CD4-positive, alpha-beta memory T cell (primary cell): ENCODE data around the gene APLF. TPM values are rescaled to one million over a fixed set of nuclear protein-coding genes. Genes with fewer than 3 reads are reported as not detected.

Experiments
- CTCF ChIA-PET: fragments of 350-600 bp; sonication (Branson Sonifier 250); formaldehyde crosslinking; loops from one replicate; lab custom pipeline; 2021; ENCODE audit warnings: inconsistent platforms; ENCODE audit not compliant: partially characterized antibody; lab: Charles Lee
- POLR2A ChIA-PET: fragments of 350-600 bp; sonication (Branson Sonifier 250); formaldehyde crosslinking; loops from one replicate; lab custom pipeline; 2021; ENCODE audit not compliant: partially characterized antibody; lab: Charles Lee
- DNase-seq, 5 donors: peaks; one replicate each; pipeline versions ENCODE4 v3.0.0 to v3.0.0-alpha.2; 2020 to 2022; ENCODE audit warnings: mixed read lengths in 1 of 5
- H3K27ac ChIP-seq: one replicate; pipeline ENCODE4 v1.7.0; 2013; ENCODE audit warnings: low read depth, low read length
- H3K27me3 ChIP-seq: 2 replicates; pipeline ENCODE4 v1.7.0; 2013; ENCODE audit warnings: mild to moderate bottlenecking, low read length, moderate library complexity; ENCODE audit not compliant: insufficient read depth
- H3K36me3 ChIP-seq: 2 replicates; pipeline ENCODE4 v1.7.0; 2013; ENCODE audit warnings: mild to moderate bottlenecking, low read length, moderate library complexity; ENCODE audit not compliant: insufficient read depth
- H3K4me1 ChIP-seq: 2 replicates; pipeline ENCODE4 v1.7.0; 2013; ENCODE audit warnings: mild to moderate bottlenecking, low read length, moderate library complexity; ENCODE audit not compliant: insufficient read depth
- H3K4me3 ChIP-seq, 2 donors: one replicate each; pipeline ENCODE4 v1.7.0; 2013; ENCODE audit warnings: low read length in 2 of 2, mild to moderate bottlenecking in 1 of 2
- H3K9me3 ChIP-seq, 2 donors: one replicate each; pipeline ENCODE4 v1.7.0; 2013; ENCODE audit warnings: low read length in 2 of 2, control low read depth in 1 of 2; ENCODE audit not compliant: control insufficient read depth in 1 of 2
- H3K27ac Mint-ChIP-seq, 7 donors: one replicate each; pipeline ENCODE4 v1.8.0; 2020 to 2021; ENCODE audit warnings: mixed read lengths in 7 of 7, mild to moderate bottlenecking in 6 of 7, inconsistent platforms in 3 of 7, moderate library complexity in 3 of 7
- H3K27me3 Mint-ChIP-seq, 2 donors: one replicate each; pipeline ENCODE4 v1.8.0; 2020 to 2021; ENCODE audit warnings: mixed read lengths in 2 of 2
- H3K36me3 Mint-ChIP-seq, 2 donors: one replicate each; pipeline ENCODE4 v1.8.0; 2020 to 2021; ENCODE audit warnings: mixed read lengths in 2 of 2, inconsistent platforms in 1 of 2, mild to moderate bottlenecking in 1 of 2
- H3K4me1 Mint-ChIP-seq, 4 donors: one replicate each; pipeline ENCODE4 v1.8.0; 2020 to 2021; ENCODE audit warnings: mixed read lengths in 4 of 4, mild to moderate bottlenecking in 1 of 4
- H3K4me3 Mint-ChIP-seq, 8 donors: one replicate each; pipeline ENCODE4 v1.8.0; 2020 to 2021; ENCODE audit warnings: mixed read lengths in 8 of 8, mild to moderate bottlenecking in 7 of 8, moderate library complexity in 6 of 8, inconsistent platforms in 3 of 8
- H3K9me3 Mint-ChIP-seq, 8 donors: one replicate each; pipeline ENCODE4 v1.8.0; 2020 to 2021; ENCODE audit warnings: mixed read lengths in 8 of 8, mild to moderate bottlenecking in 5 of 8, inconsistent platforms in 3 of 8, moderate library complexity in 1 of 8
- intact Hi-C: fragments of 100-400 bp; cut with micrococcal nuclease; formaldehyde crosslinking; loops from one replicate; pipeline ENCODE4 v1.15.1; 2023
- polyA plus RNA-seq, 2 donors: library from polyadenylated mRNA; unstranded; fragments of 300-500 nt; fragmentation: Illumina TruSeq; gene quantifications; one replicate each; pipeline ENCODE4 v1.2.3, GENCODE V29; 2021
- total RNA-seq, 2 experiments: library from RNA; stranded (reverse); gene quantifications; one replicate each; pipeline ENCODE4 v1.2.3, GENCODE V29; 2021

APLF gene
- total and polyA plus RNA-seq, 4 experiments from 2014 or later = 2.9 to 9.5 (median 5.7) TPM

DNA sequence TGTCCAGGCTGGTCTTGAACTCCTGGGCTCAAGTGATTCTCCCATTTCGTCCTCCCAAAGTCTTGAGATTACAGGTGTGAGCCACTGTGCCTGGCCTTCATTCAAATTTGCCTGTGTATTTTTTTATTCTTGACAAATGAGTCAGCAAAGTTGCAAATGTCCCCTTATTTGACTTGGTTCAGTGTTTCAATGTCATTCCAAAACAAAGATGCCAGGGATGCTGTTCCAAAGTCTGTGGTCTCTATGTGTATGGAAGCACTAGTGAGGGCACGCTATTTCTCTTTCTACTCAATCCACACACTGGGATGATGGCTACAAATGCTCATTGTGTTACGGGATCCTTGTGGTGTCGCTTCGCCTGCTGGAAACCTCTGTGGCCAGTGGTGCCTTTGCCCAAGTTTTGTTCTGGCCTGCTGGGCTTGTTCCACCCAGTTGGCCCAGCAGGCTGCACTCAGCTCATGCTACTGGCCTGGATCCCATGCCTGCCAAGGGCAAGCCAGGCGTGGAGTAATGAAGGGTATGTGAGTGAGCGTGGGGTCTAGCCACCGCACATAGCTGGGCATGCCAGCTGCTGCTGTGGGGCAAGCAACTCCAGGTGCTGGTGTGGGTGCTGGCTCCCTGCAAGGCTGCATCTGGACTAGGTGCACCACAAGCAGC, 35.9 kb upstream of the APLF start:
- CTCF ChIA-PET = interaction anchor here (0.7 to 6.9 kb wide), 2 partner anchors 10 to 70 kb away, joined by 3 to 63 read pairs; no protein-coding TSS in a partner anchor
- POLR2A ChIA-PET = interaction anchor here (1.4 kb wide), 1 partner anchor 10 kb away, joined by 4 read pairs; no protein-coding TSS in a partner anchor
- no peak for DNase-seq
- H3K27ac ChIP-seq = no peak overlapping the region
- no peaks in the 10 kb centered on the region for H3K36me3 ChIP-seq
- H3K4me3 ChIP-seq = no peak overlapping the region
- no peaks in the 10 kb centered on the region for H3K9me3 ChIP-seq
- peaks cover 26% of the 10 kb centered on the region for H3K4me1 ChIP-seq
- intact Hi-C loops = no loop called here
- Mint-ChIP-seq H3K9me3 (peaks cover 0 to 1% (median 0%) of the 10 kb centered on the region in 8 donors), H3K27me3 (peaks cover 0 to 2% of the 10 kb centered on the region in 2 donors), H3K36me3 (no peaks in the 10 kb centered on the region), H3K4me1 (peaks cover 0 to 33% (median 21%) of the 10 kb centered on the region in 4 donors), H3K4me3 (no peak overlapping the region), H3K27ac (no peak overlapping the region)
- H3K27me3 ChIP-seq = no peaks in the 10 kb centered on the region

DNA sequence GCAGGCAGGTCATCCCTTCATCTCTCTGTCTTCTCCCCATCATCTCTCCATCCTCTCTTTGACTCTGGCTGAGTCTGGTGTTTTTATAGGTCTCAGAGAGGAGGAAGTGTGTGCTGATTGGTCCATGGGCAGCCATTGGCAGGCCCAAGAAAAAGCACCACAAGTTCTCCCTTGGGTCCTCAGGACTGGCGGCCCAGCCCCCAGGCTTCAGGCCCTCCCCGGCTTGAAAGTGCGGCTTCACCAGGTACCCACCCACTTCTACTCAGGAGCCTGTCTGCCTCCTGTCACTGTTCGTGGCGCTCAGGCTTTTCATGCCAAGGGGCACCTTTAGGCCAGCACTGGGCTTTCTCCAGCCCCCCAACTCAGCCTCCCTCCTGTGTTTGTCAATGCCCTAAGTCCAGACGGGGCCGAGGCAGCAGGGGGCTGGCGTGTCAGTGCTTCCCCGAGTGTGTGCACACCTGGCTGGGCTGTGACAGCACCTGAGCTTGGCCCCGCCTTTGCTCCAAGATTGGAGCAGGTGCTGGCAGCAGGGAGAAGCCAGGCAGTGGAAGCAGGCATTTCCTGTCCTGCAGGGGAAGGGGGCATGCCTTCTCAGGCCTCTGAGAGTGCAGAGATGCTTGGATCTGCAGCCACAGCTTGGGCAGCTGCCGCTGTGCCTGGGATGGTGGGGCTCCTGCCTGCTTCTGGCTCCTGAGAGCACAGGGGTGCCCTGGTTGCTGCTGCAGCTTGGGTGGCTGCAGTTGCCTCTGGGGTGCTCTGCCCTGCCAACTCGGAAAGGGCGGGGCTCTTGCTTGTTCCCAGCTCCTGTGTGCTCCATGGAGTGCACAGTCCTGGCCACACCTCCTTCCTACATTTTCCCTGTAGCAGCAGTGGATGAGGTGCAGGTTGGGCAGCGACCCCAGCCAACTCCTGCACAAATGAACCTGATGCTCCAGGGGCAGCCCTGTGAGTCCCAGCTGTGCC, 34.4 kb upstream of the APLF start:
- H3K4me1 Mint-ChIP-seq = peaks cover 0 to 24% (median 12%) of the 10 kb centered on the region in 4 donors
- H3K36me3 Mint-ChIP-seq = no peaks in the 10 kb centered on the region
- Histone ChIP-seq H3K36me3 (no peaks in the 10 kb centered on the region), H3K9me3 (no peaks in the 10 kb centered on the region), H3K4me1 (peaks cover 11% of the 10 kb centered on the region), H3K27me3 (no peaks in the 10 kb centered on the region), H3K27ac (no peak overlapping the region), H3K4me3 (no peak overlapping the region)
- CTCF ChIA-PET = interaction anchor here (6.9 kb wide), 1 partner anchor 8 kb away, joined by 63 read pairs; no protein-coding TSS in a partner anchor
- no peak overlapping the region for H3K27ac Mint-ChIP-seq
- H3K9me3 Mint-ChIP-seq = peaks cover 0 to 1% (median 0%) of the 10 kb centered on the region in 8 donors
- no peak for DNase-seq
- H3K27me3 Mint-ChIP-seq = peaks cover 0 to 2% of the 10 kb centered on the region in 2 donors
- intact Hi-C loops = no loop called here
- POLR2A ChIA-PET = interaction anchor here (1.4 kb wide), 1 partner anchor 12 kb away, joined by 4 read pairs; no protein-coding TSS in a partner anchor
- H3K4me3 Mint-ChIP-seq = no peak overlapping the region

DNA sequence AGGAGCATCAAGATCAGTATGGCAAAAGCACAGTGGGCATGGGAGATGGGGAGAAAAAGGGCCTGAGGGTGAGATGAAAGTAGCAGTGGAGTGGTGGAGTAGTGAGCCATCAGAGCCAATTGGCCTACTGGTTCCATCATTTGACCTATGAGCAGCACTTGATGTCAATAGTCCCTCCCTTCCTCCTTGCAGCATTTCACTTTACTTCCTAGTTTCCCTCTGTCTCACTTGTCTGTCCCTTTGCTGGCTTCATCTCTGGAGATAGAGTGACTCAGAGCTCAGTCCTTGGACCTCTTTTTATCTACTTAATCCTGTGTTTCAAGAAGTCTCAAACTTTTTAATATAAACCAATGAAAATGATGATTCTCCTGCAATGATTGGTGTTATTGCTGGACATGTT, 32.4 kb upstream of the APLF start:
- Histone ChIP-seq H3K4me1 (no peaks in the 10 kb centered on the region), H3K27ac (no peak overlapping the region), H3K4me3 (no peak overlapping the region), H3K27me3 (no peaks in the 10 kb centered on the region), H3K9me3 (no peaks in the 10 kb centered on the region), H3K36me3 (no peaks in the 10 kb centered on the region)
- Mint-ChIP-seq H3K4me1 (peaks cover 0 to 17% (median 5%) of the 10 kb centered on the region in 4 donors), H3K27me3 (peaks cover 0 to 2% of the 10 kb centered on the region in 2 donors), H3K36me3 (no peaks in the 10 kb centered on the region), H3K9me3 (peaks cover 0 to 1% (median 0%) of the 10 kb centered on the region in 8 donors), H3K4me3 (no peak overlapping the region), H3K27ac (no peak overlapping the region)
- DNase-seq = no peak
- ChIA-PET CTCF (no interaction called here), POLR2A (no interaction called here)
- intact Hi-C loops = no loop called here

DNA sequence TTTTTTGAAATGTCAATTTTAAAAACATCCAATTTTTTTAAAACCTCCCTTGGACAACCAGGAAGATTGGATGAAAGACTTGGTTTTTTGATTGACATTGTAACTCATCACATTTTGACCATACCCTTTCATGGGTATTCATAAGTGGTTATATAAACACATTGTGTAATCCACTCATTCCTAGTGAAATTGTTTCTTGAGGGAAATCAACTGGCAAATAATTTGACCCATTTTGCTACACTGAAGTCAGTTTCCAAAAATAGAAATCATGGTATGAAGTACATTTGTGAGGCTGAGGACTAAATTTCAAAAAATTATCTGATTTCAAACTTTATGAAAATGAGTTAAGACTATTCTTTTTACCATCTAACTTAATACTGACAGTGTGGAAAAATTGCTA, 31.8 kb upstream of the APLF start:
- Histone ChIP-seq H3K27me3 (no peaks in the 10 kb centered on the region), H3K4me1 (peaks cover 2% of the 10 kb centered on the region), H3K9me3 (no peaks in the 10 kb centered on the region), H3K36me3 (no peaks in the 10 kb centered on the region), H3K27ac (no peak overlapping the region), H3K4me3 (no peak overlapping the region)
- no peak overlapping the region for H3K4me3 Mint-ChIP-seq
- CTCF ChIA-PET = interaction anchor here (0.9 kb wide), 1 partner anchor 75 kb away, joined by 3 read pairs; no protein-coding TSS in a partner anchor
- no peaks in the 10 kb centered on the region for H3K36me3 Mint-ChIP-seq
- H3K9me3 Mint-ChIP-seq = peaks cover 0 to 1% (median 0%) of the 10 kb centered on the region in 8 donors
- H3K27ac Mint-ChIP-seq = no peak overlapping the region
- intact Hi-C loops = no loop called here
- peaks cover 0 to 2% of the 10 kb centered on the region in 2 donors for H3K27me3 Mint-ChIP-seq
- peaks cover 5 to 23% (median 8%) of the 10 kb centered on the region in 4 donors for H3K4me1 Mint-ChIP-seq
- POLR2A ChIA-PET = no interaction called here
- DNase-seq = no peak

DNA sequence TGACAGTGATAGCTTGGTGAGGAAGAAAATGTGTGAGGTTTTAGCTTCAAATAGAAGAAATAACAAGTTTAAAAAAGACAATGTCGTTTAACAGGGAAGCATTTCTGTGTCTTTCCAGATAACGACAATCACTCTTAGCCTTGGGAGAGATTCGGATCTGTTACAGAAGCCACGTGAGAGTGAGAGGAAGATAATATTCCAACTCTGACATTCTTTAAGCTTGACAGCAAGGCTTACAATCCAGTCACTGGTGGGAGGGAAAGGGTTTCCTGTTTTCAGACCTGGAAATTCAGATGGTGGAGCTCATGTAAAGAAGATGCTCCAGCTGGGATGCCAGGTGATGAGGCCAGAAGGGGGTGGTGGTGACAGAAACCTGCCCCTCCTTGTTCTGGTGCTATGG, 31.1 kb upstream of the APLF start:
- no peak for DNase-seq
- H3K4me1 ChIP-seq = peaks cover 9% of the 10 kb centered on the region

DNA sequence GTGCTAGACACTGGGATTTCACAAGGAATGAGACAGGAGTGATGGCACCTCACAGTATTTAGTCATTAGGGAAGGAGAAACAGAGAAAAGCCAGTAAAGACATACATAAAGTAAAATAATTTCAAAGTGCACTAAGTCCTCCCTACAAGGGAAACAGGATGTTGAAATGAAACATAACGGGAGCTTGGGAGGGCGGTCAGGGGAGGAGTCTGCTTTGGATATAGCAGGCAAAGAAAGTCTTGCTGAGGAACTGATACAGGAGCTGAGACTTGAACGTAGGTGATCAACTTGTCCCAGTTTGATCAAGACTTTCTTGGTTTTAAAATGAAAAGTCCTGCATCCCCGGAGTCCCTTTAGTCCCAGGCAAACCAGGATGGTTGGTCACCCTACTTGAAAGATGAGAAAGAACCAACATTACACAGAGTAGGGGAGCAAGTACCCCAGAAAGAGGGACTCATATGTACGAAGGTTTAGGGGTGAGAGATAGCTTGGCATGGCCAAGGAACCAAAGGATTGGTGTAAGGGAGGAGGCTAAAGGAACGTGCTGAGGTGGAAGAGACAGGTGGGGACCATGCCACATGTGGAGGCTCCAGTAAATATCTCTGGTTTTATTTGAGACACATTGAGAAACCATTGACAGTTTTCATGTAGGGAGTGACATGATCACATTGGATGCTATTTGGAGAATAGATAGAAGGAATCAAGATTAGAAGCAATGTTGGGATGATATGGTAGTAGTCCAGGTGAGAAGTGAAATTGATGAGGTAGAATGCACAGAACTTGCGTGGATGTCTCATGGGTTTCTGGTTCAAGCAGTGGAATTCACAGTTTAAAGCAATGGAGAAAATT, 28.7 kb upstream of the APLF start:
- ChIA-PET CTCF (interaction anchor here (0.8 to 5.3 kb wide), 4 partner anchors 10 to 77 kb away, joined by 3 to 78 read pairs (median 12); no protein-coding TSS in a partner anchor), POLR2A (interaction anchor here (1.2 kb wide), 1 partner anchor 10 kb away, joined by 3 read pairs; no protein-coding TSS in a partner anchor)
- H3K27me3 ChIP-seq = no peaks in the 10 kb centered on the region
- Mint-ChIP-seq H3K4me1 (peaks cover 10 to 26% (median 18%) of the 10 kb centered on the region in 4 donors), H3K9me3 (no peaks in the 10 kb centered on the region), H3K27ac (peak overlapping the region in 1 of 7 donors; percentile 10), H3K36me3 (no peaks in the 10 kb centered on the region), H3K27me3 (no peaks in the 10 kb centered on the region), H3K4me3 (no peak overlapping the region)
- H3K27ac ChIP-seq = no peak overlapping the region
- no peaks in the 10 kb centered on the region for H3K9me3 ChIP-seq
- no peak for DNase-seq
- H3K36me3 ChIP-seq = no peaks in the 10 kb centered on the region
- no peak overlapping the region for H3K4me3 ChIP-seq
- H3K4me1 ChIP-seq = peaks cover 16% of the 10 kb centered on the region
- intact Hi-C loops = loop anchor here (2.0 kb wide), 1 partner anchor 156 kb away; no protein-coding TSS in a partner anchor

More for the DNA sequence above, 31.1 kb upstream of the APLF start:
- ChIA-PET CTCF (interaction anchor here (0.9 to 1.1 kb wide), 3 partner anchors 48 to 311 kb away, joined by 3 read pairs; no protein-coding TSS in a partner anchor), POLR2A (no interaction called here)
- Histone ChIP-seq H3K27ac (no peak overlapping the region), H3K27me3 (no peaks in the 10 kb centered on the region), H3K4me3 (no peak overlapping the region), H3K9me3 (no peaks in the 10 kb centered on the region), H3K36me3 (no peaks in the 10 kb centered on the region)
- H3K4me1 Mint-ChIP-seq = peaks cover 6 to 30% (median 13%) of the 10 kb centered on the region in 4 donors
- H3K27me3 Mint-ChIP-seq = peaks cover 0 to 2% of the 10 kb centered on the region in 2 donors
- intact Hi-C loops = no loop called here
- no peak overlapping the region for H3K27ac Mint-ChIP-seq
- no peaks in the 10 kb centered on the region for H3K36me3 Mint-ChIP-seq
- no peaks in the 10 kb centered on the region for H3K9me3 Mint-ChIP-seq
- no peak overlapping the region for H3K4me3 Mint-ChIP-seq
